Measurements from ENCODE around the gene CHRM4. TPM values are rescaled to one million over a fixed set of nuclear protein-coding genes. Genes with fewer than 3 reads are reported as not detected.
"Not testable (repeated sequence)": the region's sequence is repeated elsewhere in the genome, so short reads cannot be mapped to it uniquely, and the experiment has no call there.

The CHRM4 gene
- polyA plus RNA-seq, 1 experiment = not detected

DNA sequence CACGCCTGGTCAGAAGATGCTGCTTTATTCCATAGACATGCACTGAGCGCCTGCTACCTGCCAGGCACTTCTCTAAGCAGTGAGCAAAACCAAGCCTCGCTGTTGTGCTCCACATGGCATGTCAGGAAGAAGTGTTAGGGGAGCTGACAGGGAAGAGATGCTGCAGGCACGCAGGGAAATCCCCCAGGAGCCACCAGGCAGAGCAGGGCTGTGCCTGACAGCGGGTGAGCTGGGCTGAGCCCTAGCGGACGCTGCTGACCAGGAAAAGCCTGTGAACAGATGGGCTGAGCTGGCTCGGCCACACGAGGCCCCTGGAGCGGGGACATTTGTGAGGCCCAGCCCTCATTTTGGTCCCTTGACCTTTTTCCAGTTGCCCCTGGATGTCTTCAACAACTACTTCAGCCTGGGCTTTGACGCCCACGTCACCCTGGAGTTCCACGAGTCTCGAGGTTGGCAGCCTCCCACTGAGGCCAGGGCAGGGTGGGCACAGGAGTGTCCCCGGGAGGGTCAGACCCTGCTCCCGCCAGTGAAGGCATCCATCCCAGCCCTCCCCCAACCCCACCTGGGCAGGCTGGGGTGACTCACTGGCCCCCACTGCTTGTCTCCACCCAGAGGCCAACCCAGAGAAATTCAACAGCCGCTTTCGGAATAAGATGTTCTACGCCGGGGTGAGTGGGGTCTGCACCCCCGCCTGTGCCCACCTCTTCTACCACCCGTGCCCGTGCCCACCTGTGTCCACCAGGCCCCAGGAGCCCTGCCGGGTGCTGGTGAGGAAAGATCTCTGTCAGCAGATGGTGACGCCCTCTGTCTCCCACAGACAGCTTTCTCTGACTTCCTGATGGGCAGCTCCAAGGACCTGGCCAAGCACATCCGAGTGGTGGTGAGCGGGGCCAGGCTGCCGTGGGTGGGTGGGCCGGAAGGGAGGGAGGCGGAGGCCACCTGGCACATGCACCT is 17.5 kb downstream of the CHRM4 start:
- no peak for DNase-seq (ENCODE audit: low read depth, low spot score)
- no peak for TF ChIP-seq CTCF (IDR thresholded peaks at IDR 0.05; ENCODE audit: low read depth, low read length)
- H3K27me3 ChIP-seq (ENCODE audit: control insufficient read depth, insufficient read depth, low read length) = no peaks in the 10 kb centered on the region
- POLR2A ChIA-PET = no interaction called here
- no peak overlapping the region for H3K4me3 ChIP-seq (ENCODE audit: low read depth, low read length)
- CTCF ChIA-PET = no interaction called here
- H3K27ac ChIP-seq (ENCODE audit: low read depth, low read length) = no peak overlapping the region
- peaks cover 4% of the 10 kb centered on the region; the same call in 1 of the 2 replicates for H3K9me3 ChIP-seq (ENCODE audit: control insufficient read depth, insufficient read depth, low read length)

DNA sequence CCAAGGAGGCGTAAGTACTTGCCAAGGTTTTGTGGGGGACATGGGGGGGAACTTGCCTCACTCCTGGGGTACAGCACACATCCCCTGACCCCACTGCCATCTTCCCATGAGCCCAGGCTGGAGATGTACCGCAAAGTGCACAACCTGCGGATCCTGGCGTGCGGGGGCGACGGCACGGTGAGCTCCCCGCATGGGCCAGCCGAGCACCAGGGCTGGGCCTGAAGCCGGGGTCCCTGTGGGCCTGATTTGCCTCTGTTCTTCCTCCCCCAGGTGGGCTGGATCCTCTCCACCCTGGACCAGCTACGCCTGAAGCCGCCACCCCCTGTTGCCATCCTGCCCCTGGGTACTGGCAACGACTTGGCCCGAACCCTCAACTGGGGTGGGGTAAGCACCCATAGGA is 19.1 kb downstream of the CHRM4 start:
- H3K27ac ChIP-seq (ENCODE audit: low read depth, low read length); DNase-seq (ENCODE audit: low read depth, low spot score); H3K9me3 ChIP-seq (ENCODE audit: control insufficient read depth, insufficient read depth, low read length); CTCF ChIA-PET; POLR2A ChIA-PET; H3K27me3 ChIP-seq (ENCODE audit: control insufficient read depth, insufficient read depth, low read length); H3K4me3 ChIP-seq (ENCODE audit: low read depth, low read length): not testable (repeated sequence)

- ChIA-PET POLR2A (no interaction called here), CTCF (no interaction called here)
- Histone ChIP-seq H3K27ac (ENCODE audit: low read depth, low read length) (no peak overlapping the region), H3K9me3 (ENCODE audit: control insufficient read depth, insufficient read depth, low read length) (no peaks in the 10 kb centered on the region), H3K27me3 (ENCODE audit: control insufficient read depth, insufficient read depth, low read length) (no peaks in the 10 kb centered on the region), H3K4me3 (ENCODE audit: low read depth, low read length) (no peak overlapping the region)
- DNase-seq (ENCODE audit: low read depth, low spot score) = no peak
- no peak for TF ChIP-seq CTCF (IDR thresholded peaks at IDR 0.05; ENCODE audit: low read depth, low read length)
Measured at GRCh38 chr11:46372086-46372485, 19.5 kb downstream of the CHRM4 start.

DNA sequence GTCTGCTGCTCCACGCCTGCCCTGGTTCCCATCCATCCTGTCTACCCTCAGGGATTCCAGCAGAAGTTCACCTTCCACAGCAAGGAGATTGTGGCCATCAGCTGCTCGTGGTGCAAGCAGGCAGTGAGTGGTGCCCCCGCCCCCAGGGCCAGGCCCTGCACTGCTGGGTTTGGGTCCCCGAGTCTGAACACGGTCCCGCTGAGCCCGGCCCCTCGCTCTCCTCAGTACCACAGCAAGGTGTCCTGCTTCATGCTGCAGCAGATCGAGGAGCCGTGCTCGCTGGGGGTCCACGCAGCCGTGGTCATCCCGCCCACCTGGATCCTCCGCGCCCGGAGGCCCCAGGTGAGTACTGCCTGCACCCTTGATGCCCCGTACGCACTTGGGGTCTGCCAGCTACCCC is 20.3 kb downstream of the CHRM4 start:
- DNase-seq (ENCODE audit: low read depth, low spot score); POLR2A ChIA-PET; H3K9me3 ChIP-seq (ENCODE audit: control insufficient read depth, insufficient read depth, low read length); H3K27me3 ChIP-seq (ENCODE audit: control insufficient read depth, insufficient read depth, low read length); H3K27ac ChIP-seq (ENCODE audit: low read depth, low read length); H3K4me3 ChIP-seq (ENCODE audit: low read depth, low read length): not testable (repeated sequence)
- CTCF ChIA-PET = interaction anchor here (0.8 kb wide), 1 partner anchor 17 kb away, joined by 4 read pairs; no protein-coding TSS in a partner anchor

GRCh38 chr11:46370253-46370652 is 21.3 kb downstream of the CHRM4 start:
- POLR2A ChIA-PET = no interaction called here
- Histone ChIP-seq H3K27ac (ENCODE audit: low read depth, low read length) (no peak overlapping the region), H3K9me3 (ENCODE audit: control insufficient read depth, insufficient read depth, low read length) (no peaks in the 10 kb centered on the region; the same call in 1 of the 2 replicates), H3K4me3 (ENCODE audit: low read depth, low read length) (no peak overlapping the region), H3K27me3 (ENCODE audit: control insufficient read depth, insufficient read depth, low read length) (no peaks in the 10 kb centered on the region)
- CTCF ChIA-PET = interaction anchor here (0.6 to 2.9 kb wide), 5 partner anchors 13 to 131 kb away, joined by 3 to 13 read pairs (median 3); no protein-coding TSS in a partner anchor
- TF ChIP-seq CTCF (IDR thresholded peaks at IDR 0.05; ENCODE audit: low read depth, low read length) = no peak
- no peak for DNase-seq (ENCODE audit: low read depth, low spot score)
